WTC11 (cell line): ENCODE data around the gene ENTREP1.

Source experiments
- ATF3 ChIP-seq: sonication (generic); formaldehyde crosslinking; conservative IDR thresholded peaks from 2 replicates; pipeline ENCODE4 v1.8.1; 2022; ENCODE audit warnings: mild to moderate bottlenecking, missing genetic modification reagents
- CTCF ChIP-seq: fragments of 200-600 bp; IDR thresholded peaks from 2 replicates; pipeline ENCODE4 v1.8.0; 2022; ENCODE audit warnings: antibody characterized with exemption
- E2F5 ChIP-seq: sonication (generic); formaldehyde crosslinking; IDR thresholded peaks from 2 replicates; pipeline ENCODE4 v1.8.1; 2022; ENCODE audit warnings: mild to moderate bottlenecking, moderate library complexity, missing genetic modification reagents
- ETV6 ChIP-seq: sonication (generic); formaldehyde crosslinking; IDR thresholded peaks from 2 replicates; pipeline ENCODE4 v1.8.1; 2022; ENCODE audit warnings: mild to moderate bottlenecking, missing genetic modification reagents

- no peak for TF ChIP-seq ATF3 (CRISPR knock-in tag)
- no peak for TF ChIP-seq CTCF
- no peak for TF ChIP-seq E2F5 (CRISPR knock-in tag)
- TF ChIP-seq ETV6 (CRISPR knock-in tag): no peak
Measured at GRCh38 chr9:69317894-69318293, 7.1 kb upstream of the ENTREP1 start.
